BLaER1 treated with 17β-estradiol and CSF1 and Interleukin-3, amounts not matched to agents 10 nM and 100 nM (cell line): ENCODE measurements around the gene WDPCP.
"Not testable (repeated sequence)": the region's sequence is repeated elsewhere in the genome, so short reads cannot be mapped to it uniquely, and the experiment has no call there.

ENCODE experiments used
- H3K27ac ChIP-seq, 11 experiments: shearing (Covaris generic); formaldehyde crosslinking; 2 replicates each; pipeline ENCODE4 v1.8.1; 2022
- H3K27me3 ChIP-seq, 11 experiments: shearing (Covaris generic); formaldehyde crosslinking; 2 replicates each; pipeline ENCODE4 v1.8.1; 2022
- H3K36me3 ChIP-seq, 11 experiments: shearing (Covaris generic); formaldehyde crosslinking; 2 replicates each; pipeline ENCODE4 v1.8.1; 2022
- H3K4me1 ChIP-seq, 10 experiments: shearing (Covaris generic); formaldehyde crosslinking; 2 replicates each; pipeline ENCODE4 v1.8.1; 2022
- H3K4me2 ChIP-seq, 11 experiments: shearing (Covaris generic); formaldehyde crosslinking; 2 replicates each; pipeline ENCODE4 v1.8.1; 2022
- H3K4me3 ChIP-seq, 10 experiments: shearing (Covaris generic); formaldehyde crosslinking; 2 replicates each; pipeline ENCODE4 v1.8.1; 2022
- H3K9ac ChIP-seq, 11 experiments: shearing (Covaris generic); formaldehyde crosslinking; 2 replicates each; pipeline ENCODE4 v1.8.1; 2022
- H3K9me3 ChIP-seq, 11 experiments: shearing (Covaris generic); formaldehyde crosslinking; replicated peaks in 1 of 11; 2 replicates each; pipeline ENCODE4 v1.8.1; 2022
- H4K20me1 ChIP-seq, 11 experiments: shearing (Covaris generic); formaldehyde crosslinking; 2 replicates each; pipeline ENCODE4 v1.8.1; 2022
- Cebpa-rat ChIP-seq, 11 experiments: shearing (Covaris generic); IDR thresholded peaks; 2 replicates each; pipeline ENCODE4 v1.8.1; 2022

WDPCP gene

GRCh38 chr2:63379451-63379850 is 208.8 kb downstream of the WDPCP start:
- no peak overlapping the region for H3K9ac ChIP-seq
- H4K20me1 ChIP-seq: no peaks in the 10 kb centered on the region
- TF ChIP-seq Cebpa-rat (IDR thresholded peaks at IDR 0.05): no peak
- H3K27me3 ChIP-seq: no peaks in the 10 kb centered on the region
- H3K4me2 ChIP-seq: no peak overlapping the region
- no peak overlapping the region for H3K4me3 ChIP-seq
- no peak overlapping the region for H3K27ac ChIP-seq
- H3K36me3 ChIP-seq: peaks cover 0 to 6% (median 0%) of the 10 kb centered on the region in 11 experiments; a peak in 2 of 22 replicates
- H3K4me1 ChIP-seq: peaks cover 0 to 6% (median 0%) of the 10 kb centered on the region in 10 experiments; a peak in 4 of 20 replicates
- H3K9me3 ChIP-seq: peaks cover 0 to 4% (median 0%) of the 10 kb centered on the region in 11 experiments; a peak in 1 of 22 replicates

- Histone ChIP-seq H4K20me1 (no peaks in the 10 kb centered on the region), H3K36me3 (peaks cover 0 to 6% (median 0%) of the 10 kb centered on the region in 11 experiments; a peak in 2 of 22 replicates), H3K4me1 (peaks cover 0 to 4% (median 0%) of the 10 kb centered on the region in 10 experiments; a peak in 4 of 20 replicates), H3K4me3 (no peak overlapping the region), H3K9ac (no peak overlapping the region), H3K4me2 (no peak overlapping the region), H3K9me3 (peaks cover 0 to 4% (median 0%) of the 10 kb centered on the region in 11 experiments; a peak in 1 of 22 replicates), H3K27ac (no peak overlapping the region), H3K27me3 (no peaks in the 10 kb centered on the region)
- TF ChIP-seq Cebpa-rat (IDR thresholded peaks at IDR 0.05): no peak
Measured at GRCh38 chr2:63378589-63378988, 209.7 kb downstream of the WDPCP start.

DNA sequence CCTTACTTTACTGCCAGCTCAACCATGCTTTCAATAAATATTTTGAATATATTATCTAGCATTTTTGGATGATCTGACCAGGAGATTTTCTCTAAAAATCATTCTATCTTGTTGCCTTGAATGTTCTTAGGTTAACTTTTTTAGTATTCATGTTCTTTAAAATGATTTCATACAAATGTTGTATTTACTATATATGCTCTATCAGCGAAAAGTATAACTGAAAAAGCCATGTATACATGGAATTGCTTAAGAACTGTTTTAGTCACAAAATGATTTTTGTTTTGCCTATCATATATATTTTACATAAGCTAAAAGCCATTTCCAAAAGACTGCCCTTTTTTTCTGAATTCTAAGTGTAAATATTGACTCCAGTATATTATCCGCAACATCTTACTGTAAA is 213.9 kb downstream of the WDPCP start:
- no peaks in the 10 kb centered on the region for H3K27me3 ChIP-seq
- H3K27ac ChIP-seq: no peak overlapping the region
- peaks cover 0 to 7% (median 0%) of the 10 kb centered on the region in 11 experiments; a peak in 3 of 22 replicates for H3K36me3 ChIP-seq
- H4K20me1 ChIP-seq: no peaks in the 10 kb centered on the region
- H3K9me3 ChIP-seq: peaks cover 6 to 27% (median 24%) of the 10 kb centered on the region in 11 experiments; a peak in 20 of 22 replicates
- H3K9ac ChIP-seq: no peak overlapping the region
- TF ChIP-seq Cebpa-rat (IDR thresholded peaks at IDR 0.05): no peak
- no peaks in the 10 kb centered on the region for H3K4me1 ChIP-seq
- no peak overlapping the region for H3K4me2 ChIP-seq
- H3K4me3 ChIP-seq: no peak overlapping the region

DNA sequence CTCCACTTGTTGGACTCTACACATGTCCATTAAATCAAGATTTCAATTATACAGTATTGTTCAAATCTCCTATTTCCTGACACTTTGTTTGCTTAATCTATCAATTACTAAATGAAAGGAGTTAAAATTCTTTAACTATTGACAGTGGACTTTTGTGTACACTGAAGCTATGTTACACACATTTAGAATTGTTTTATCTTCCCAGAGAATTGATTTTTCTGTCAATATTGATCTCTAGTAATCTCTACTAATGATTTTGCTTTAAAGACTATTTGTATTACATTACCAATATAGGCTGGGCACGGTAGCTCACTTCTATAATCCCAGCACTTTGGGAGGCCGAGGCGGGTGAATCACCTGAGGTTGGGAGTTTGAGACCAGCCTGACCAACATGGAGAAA is 215.7 kb downstream of the WDPCP start:
- Histone ChIP-seq H3K4me1 (no peaks in the 10 kb centered on the region), H3K4me3 (no peak overlapping the region), H3K4me2 (no peak overlapping the region), H4K20me1 (no peaks in the 10 kb centered on the region), H3K9ac (no peak overlapping the region), H3K36me3 (peaks cover 0 to 7% (median 0%) of the 10 kb centered on the region in 11 experiments; a peak in 3 of 22 replicates), H3K9me3 (peaks cover 6 to 27% (median 24%) of the 10 kb centered on the region in 11 experiments; a peak in 20 of 22 replicates), H3K27me3 (no peaks in the 10 kb centered on the region), H3K27ac (no peak overlapping the region)
- TF ChIP-seq Cebpa-rat (IDR thresholded peaks at IDR 0.05): no peak

DNA sequence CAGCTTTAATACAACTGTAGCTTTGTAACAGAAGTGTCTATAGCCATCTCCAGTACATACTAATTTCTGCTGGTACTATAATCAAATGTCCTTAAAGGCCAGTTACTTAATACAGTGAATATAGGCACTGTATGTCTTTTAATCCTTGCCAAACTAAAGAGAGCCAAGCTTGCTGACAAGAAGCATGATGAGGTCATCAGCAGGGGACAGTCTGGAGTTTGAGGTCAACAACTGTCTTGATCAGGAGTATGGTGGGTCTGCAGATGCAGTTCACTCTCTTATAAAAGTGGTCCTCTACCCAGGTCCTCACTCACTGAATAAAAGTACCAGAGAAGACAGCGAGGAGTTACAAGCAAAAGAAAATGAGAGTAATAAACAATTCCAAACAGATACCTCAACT is 219.1 kb downstream of the WDPCP start:
- H3K27me3 ChIP-seq: no peaks in the 10 kb centered on the region

GRCh38 chr2:63364866-63365265 is 223.4 kb downstream of the WDPCP start:
- Histone ChIP-seq H3K4me3 (no peak overlapping the region), H3K27me3 (no peaks in the 10 kb centered on the region), H3K36me3 (0 out of 22 replicates have a peak, but pooled peaks cover 0 to 2% (median 0%) of the 10 kb centered on the region in 11 experiments), H4K20me1 (no peaks in the 10 kb centered on the region), H3K4me2 (no peak overlapping the region), H3K9me3 (peaks cover 0 to 5% (median 2%) of the 10 kb centered on the region in 11 experiments; a peak in 11 of 22 replicates), H3K27ac (no peak overlapping the region), H3K4me1 (no peaks in the 10 kb centered on the region), H3K9ac (no peak overlapping the region)
- TF ChIP-seq Cebpa-rat (IDR thresholded peaks at IDR 0.05): no peak

More for the DNA sequence above, 219.1 kb downstream of the WDPCP start:
- H3K9me3 ChIP-seq: peaks cover 6 to 27% (median 24%) of the 10 kb centered on the region in 11 experiments; a peak in 20 of 22 replicates
- TF ChIP-seq Cebpa-rat (IDR thresholded peaks at IDR 0.05): no peak
- no peak overlapping the region for H3K9ac ChIP-seq
- no peaks in the 10 kb centered on the region for H4K20me1 ChIP-seq
- no peaks in the 10 kb centered on the region for H3K4me1 ChIP-seq
- no peak overlapping the region for H3K27ac ChIP-seq
- no peak overlapping the region for H3K4me3 ChIP-seq
- H3K4me2 ChIP-seq: no peak overlapping the region
- peaks cover 0 to 7% (median 0%) of the 10 kb centered on the region in 11 experiments; a peak in 3 of 22 replicates for H3K36me3 ChIP-seq

- H3K4me2 ChIP-seq, H3K4me1 ChIP-seq, H3K36me3 ChIP-seq, H3K4me3 ChIP-seq, H3K9ac ChIP-seq, H4K20me1 ChIP-seq, H3K27ac ChIP-seq, H3K27me3 ChIP-seq: not testable (repeated sequence)
- H3K9me3 ChIP-seq: peaks cover 16 to 31% (median 27%) of the 10 kb centered on the region in 11 experiments
Measured at GRCh38 chr2:63357722-63358121, 230.6 kb downstream of the WDPCP start.

GRCh38 chr2:63347361-63347760 is 240.9 kb downstream of the WDPCP start:
- no peak for TF ChIP-seq Cebpa-rat (IDR thresholded peaks at IDR 0.05)
- Histone ChIP-seq H3K27ac (no peak overlapping the region), H3K9me3 (peaks cover 19 to 32% (median 25%) of the 10 kb centered on the region in 11 experiments), H3K36me3 (peaks cover 0 to 13% (median 4%) of the 10 kb centered on the region in 11 experiments; a peak in 4 of 22 replicates), H3K4me3 (no peak overlapping the region), H4K20me1 (no peaks in the 10 kb centered on the region), H3K4me1 (no peaks in the 10 kb centered on the region), H3K9ac (no peak overlapping the region), H3K27me3 (no peaks in the 10 kb centered on the region), H3K4me2 (no peak overlapping the region)

- Histone ChIP-seq H3K36me3 (peaks cover 0 to 13% (median 4%) of the 10 kb centered on the region in 11 experiments; a peak in 4 of 22 replicates), H3K27ac (no peak overlapping the region), H3K9ac (no peak overlapping the region), H3K4me3 (no peak overlapping the region), H3K9me3 (peaks cover 19 to 31% (median 26%) of the 10 kb centered on the region in 11 experiments), H3K4me2 (no peak overlapping the region), H3K27me3 (no peaks in the 10 kb centered on the region), H4K20me1 (no peaks in the 10 kb centered on the region), H3K4me1 (no peaks in the 10 kb centered on the region)
- TF ChIP-seq Cebpa-rat (IDR thresholded peaks at IDR 0.05): no peak
Measured at GRCh38 chr2:63346411-63346810, 241.9 kb downstream of the WDPCP start.

DNA sequence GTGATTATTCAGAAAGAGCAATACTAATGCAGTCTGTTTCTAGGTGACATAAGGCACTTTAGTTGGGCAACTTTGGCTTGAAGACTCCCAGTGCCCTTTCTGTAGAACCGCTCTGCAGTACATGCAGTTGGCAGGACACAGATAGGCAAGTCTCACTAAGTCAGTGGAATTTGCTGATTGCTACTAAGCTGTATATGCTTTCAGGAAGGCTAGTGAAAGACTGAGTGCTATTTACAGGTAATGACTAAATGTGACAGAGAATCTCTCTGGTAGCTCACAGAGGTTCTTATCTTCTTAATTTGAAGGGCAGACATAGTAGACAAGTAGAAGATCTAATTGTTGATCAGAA is 243.0 kb downstream of the WDPCP start:
- no peaks in the 10 kb centered on the region for H4K20me1 ChIP-seq
- no peaks in the 10 kb centered on the region for H3K27me3 ChIP-seq
- no peak overlapping the region for H3K4me3 ChIP-seq
- H3K4me2 ChIP-seq: no peak overlapping the region
- H3K4me1 ChIP-seq: no peaks in the 10 kb centered on the region
- H3K36me3 ChIP-seq: peaks cover 0 to 13% (median 4%) of the 10 kb centered on the region in 11 experiments; a peak in 4 of 22 replicates
- H3K9me3 ChIP-seq: peaks cover 19 to 31% (median 25%) of the 10 kb centered on the region in 11 experiments
- no peak overlapping the region for H3K9ac ChIP-seq
- no peak for TF ChIP-seq Cebpa-rat (IDR thresholded peaks at IDR 0.05)
- no peak overlapping the region for H3K27ac ChIP-seq
